ENCODE data around the gene ATG13. TPM values are rescaled to one million over a fixed set of nuclear protein-coding genes. Genes with fewer than 3 reads are reported as not detected.
"Not testable (repeated sequence)": the region's sequence is repeated elsewhere in the genome, so short reads cannot be mapped to it uniquely, and the experiment has no call there.

The ATG13 gene
- total and polyA plus RNA-seq, 12 donors: 31.0 to 177 (median 88.8) TPM

DNA sequence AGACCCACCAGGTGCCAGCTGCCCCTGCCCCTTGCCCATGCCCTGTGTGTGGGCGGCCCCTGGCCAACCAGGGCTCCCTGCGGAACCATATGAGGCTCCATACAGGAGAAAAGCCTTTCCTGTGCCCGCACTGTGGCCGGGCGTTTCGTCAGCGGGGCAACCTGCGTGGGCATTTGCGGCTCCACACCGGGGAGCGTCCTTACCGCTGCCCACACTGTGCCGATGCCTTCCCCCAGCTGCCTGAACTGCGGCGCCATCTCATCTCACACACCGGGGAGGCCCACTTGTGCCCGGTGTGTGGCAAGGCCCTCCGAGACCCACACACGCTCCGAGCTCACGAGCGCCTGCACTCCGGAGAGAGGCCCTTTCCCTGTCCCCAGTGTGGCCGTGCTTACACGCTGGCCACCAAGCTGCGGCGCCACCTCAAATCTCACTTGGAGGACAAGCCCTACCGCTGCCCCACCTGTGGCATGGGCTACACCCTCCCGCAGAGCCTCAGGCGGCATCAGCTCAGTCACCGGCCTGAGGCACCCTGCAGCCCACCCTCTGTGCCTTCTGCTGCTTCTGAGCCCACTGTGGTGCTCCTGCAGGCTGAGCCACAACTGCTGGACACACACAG is 87.8 kb downstream of the ATG13 start:
- intact Hi-C loops (cut with DNase I): no loop called here
- WGBS, 4 donors: 93 to 96% (median 94%) methylated on average over 10 to 31 of the region's 31 CpGs
- TF ChIP-seq POLR2A (IDR thresholded peaks at IDR 0.05) (no peak), CTCF (IDR thresholded peaks at IDR 0.05) (no peak)
- Histone ChIP-seq H3K4me3 (no peak overlapping the region), H3K27me3 (no peaks in the 10 kb centered on the region), H3K27ac (no peak overlapping the region), H3K36me3 (replicated peaks in 1 of 2) (peaks cover 0 to 57% of the 10 kb centered on the region in 2 donors), H3K9me3 (replicated peaks in 1 of 3) (no peaks in the 10 kb centered on the region), H3K4me1 (replicated peaks in 1 of 2) (peaks cover 7 to 14% of the 10 kb centered on the region in 2 donors)
- no peak for DNase-seq

DNA sequence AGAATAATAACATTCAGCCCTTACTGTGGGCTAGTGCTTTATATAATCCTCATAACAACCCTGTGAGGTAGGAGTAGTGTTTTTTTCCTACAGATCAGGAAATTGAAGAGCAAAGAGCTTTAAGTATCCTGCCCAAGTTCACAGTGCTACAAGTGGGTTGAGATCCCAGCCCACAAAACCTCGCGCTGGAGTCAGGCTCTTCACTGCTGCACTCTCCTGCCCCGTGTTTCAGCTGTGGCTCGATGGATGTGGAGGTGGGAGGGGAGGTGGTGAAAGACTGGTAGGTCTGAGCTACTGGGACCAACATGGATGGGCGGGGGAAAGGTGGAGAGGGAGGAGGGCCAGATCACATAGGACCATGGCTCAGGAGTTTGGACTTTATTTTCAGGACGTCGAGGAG is 89.5 kb downstream of the ATG13 start:
- WGBS, 4 donors: 85 to 90% (median 89%) methylated on average over 7 of the region's 7 CpGs
- DNase-seq: no peak
- Histone ChIP-seq H3K4me1 (replicated peaks in 1 of 2) (peaks cover 1 to 19% of the 10 kb centered on the region in 2 donors), H3K27me3 (no peaks in the 10 kb centered on the region), H3K27ac (no peak overlapping the region), H3K9me3 (replicated peaks in 1 of 3) (no peaks in the 10 kb centered on the region), H3K36me3 (replicated peaks in 1 of 2) (peaks cover 0 to 57% of the 10 kb centered on the region in 2 donors), H3K4me3 (no peak overlapping the region)
- intact Hi-C loops (cut with DNase I): no loop called here
- TF ChIP-seq CTCF (IDR thresholded peaks at IDR 0.05) (no peak), POLR2A (IDR thresholded peaks at IDR 0.05) (no peak)

- H3K27ac ChIP-seq; H3K4me3 ChIP-seq; DNase-seq; H3K27me3 ChIP-seq; intact Hi-C loops (cut with DNase I); H3K9me3 ChIP-seq (replicated peaks in 1 of 3): not testable (repeated sequence)
- Histone ChIP-seq H3K4me1 (replicated peaks in 1 of 2) (peaks cover 4 to 13% of the 10 kb centered on the region in 2 donors), H3K36me3 (replicated peaks in 1 of 2) (peaks cover 0 to 35% of the 10 kb centered on the region in 2 donors)
- WGBS, 4 donors: 93 to 96% (median 94%) methylated on average over 9 of the region's 9 CpGs
Observed at GRCh38 chr11:46709351-46709750, 92.0 kb downstream of the ATG13 start.

- DNase-seq: peak; percentile 68 to 94 (median 89)
- WGBS, 4 donors: 27 to 32% (median 29%) methylated on average over 6 to 10 of the region's 10 CpGs
Observed at GRCh38 chr11:46710821-46711269, 93.5 kb downstream of the ATG13 start.

More at GRCh38 chr11:46710821-46711269, 93.5 kb downstream of the ATG13 start:
- H3K4me3 ChIP-seq: no peak overlapping the region
- no peak for TF ChIP-seq CTCF (IDR thresholded peaks at IDR 0.05)
- peak in 1 of 2 donors; percentile 86 for TF ChIP-seq POLR2A (IDR thresholded peaks at IDR 0.05)
- H3K27me3 ChIP-seq: no peaks in the 10 kb centered on the region
- peak overlapping the region; percentile 81 to 94 (median 92) for H3K27ac ChIP-seq
- H3K36me3 ChIP-seq (replicated peaks in 1 of 2): peaks cover 0 to 20% of the 10 kb centered on the region in 2 donors
- H3K4me1 ChIP-seq (replicated peaks in 1 of 2): peaks cover 4 to 17% of the 10 kb centered on the region in 2 donors
- intact Hi-C loops (cut with DNase I): no loop called here
- H3K9me3 ChIP-seq (replicated peaks in 1 of 3): no peaks in the 10 kb centered on the region

Data from adrenal gland (tissue), 12 donors.